HG02973 (cell line): ENCODE measurements around the gene TEX30.

Experiments
- ATAC-seq: cut with Tn5 transposase; IDR thresholded peaks from one replicate; pipeline ENCODE4 v1.9.1; 2021; ENCODE audit warnings: moderate library complexity; ENCODE audit not compliant: unreplicated experiment

TEX30 gene

DNA sequence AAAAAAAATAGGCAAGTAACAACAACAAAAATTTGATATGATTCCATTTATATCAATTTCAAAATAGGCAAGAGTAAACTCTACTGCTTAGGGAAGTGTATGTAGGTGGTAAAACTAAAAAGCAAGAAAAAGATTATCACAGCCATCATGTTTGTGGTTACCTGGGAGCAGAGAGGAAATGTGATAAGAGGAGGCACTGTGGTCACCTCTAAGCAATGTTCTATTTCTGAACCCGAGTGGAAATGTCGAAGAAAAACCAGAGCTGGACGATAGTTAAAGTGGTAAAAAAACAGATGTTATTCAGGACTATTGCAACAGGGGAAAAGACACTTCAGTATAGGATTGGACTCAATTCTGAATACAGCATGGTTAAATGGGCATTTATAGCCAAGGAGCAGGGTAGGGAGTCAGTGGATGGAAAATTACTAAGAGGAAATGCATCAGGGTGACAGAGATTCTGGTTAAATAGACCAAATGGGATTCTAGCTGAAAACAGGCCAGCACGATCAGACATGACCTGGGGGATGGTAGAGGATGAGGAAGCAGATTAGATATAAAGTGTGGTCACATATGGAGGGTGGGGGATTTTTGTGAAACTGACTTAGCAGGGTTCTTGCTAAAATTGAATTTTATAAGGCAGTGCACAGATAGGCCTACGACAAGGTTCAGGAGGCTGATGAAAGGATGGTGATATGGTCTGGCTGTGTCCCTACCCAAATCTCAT, 6.0 kb upstream of the TEX30 start:
- no peak for ATAC-seq

- ATAC-seq, result no peak
These were observed 4.2 kb upstream of the TEX30 start for GRCh38 chr13:102777736-102778135.

- no peak for ATAC-seq
These were observed 2.7 kb upstream of the TEX30 start for GRCh38 chr13:102776271-102776670.

DNA sequence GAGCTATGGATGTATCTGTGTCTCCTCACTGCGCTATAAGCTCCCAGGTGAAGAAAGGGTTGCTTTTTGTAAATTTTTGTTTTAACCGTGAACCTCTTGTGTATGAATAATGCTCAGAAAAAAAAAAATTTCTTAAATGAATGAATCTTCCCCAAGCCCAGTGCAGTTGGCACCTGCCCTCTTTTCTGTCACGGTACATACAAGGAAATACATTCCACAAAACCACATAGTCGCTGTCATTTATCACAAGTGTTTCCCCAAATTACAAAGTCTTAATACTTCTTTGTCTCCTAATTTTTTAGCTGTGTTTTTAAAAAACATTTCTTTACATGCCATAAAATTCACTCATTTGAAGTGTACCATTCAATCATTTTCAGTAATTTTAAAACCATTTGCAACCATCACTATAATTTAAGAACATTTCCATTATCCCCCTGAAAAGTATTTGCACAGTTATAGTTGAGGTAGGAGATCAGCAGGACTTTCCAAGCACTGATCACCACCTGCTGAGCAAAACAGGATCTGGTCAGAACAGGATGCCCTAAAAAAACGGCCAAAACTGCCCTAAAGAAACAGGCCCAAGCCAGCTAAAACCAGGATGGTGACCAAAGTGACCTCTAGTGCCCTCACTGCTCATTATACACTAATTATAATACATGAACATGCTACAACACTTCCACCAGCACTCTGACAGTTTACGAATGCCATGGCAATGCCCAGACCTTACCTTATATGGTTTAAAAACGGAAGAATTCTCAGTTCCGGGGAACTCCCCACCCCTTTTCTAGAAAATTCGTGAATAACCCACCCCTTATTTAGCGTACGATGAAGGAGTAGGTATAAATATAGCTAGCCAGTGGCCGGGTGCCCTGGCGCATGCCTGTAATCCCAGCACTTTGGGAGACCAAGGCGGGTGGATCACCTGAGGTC, 1.3 kb upstream of the TEX30 start:
- no peak for ATAC-seq

DNA sequence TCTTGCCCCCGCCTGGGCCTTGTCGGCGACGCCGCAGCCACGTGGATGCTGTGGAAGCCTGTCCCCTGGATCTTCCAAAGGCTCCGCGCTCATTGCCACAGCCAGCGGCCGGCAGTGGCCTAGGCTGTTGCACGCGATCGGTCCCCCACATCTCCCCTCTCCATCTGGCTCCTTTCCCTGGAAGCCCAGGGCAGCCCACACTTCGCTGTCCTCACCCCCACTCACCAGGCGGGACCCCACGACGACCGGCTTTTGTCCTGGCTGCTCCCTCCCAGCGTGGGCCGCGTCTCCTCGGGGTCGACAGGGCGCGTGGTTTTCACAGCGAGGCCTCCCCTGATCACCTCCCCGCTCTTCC, 605 bp upstream of the TEX30 start:
- ATAC-seq, result no peak

DNA sequence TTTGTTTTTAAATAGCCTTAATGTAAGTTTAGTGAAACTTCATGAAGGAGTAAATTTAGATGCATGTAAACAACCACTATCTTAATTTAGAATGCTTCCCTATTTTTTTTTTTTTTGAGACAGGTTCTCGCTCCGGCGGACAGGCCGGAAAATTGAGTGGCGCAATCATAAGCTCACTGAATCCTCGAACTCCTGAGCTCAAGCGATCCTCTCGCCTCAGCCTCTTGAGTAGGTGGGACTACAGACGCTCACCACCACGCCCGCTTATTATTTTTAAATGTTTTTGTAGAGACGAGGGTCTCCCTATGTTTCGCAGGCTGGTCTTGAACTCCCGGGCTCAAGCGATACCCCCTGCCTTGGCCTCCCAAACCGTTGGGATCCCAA, 1.6 kb downstream of the TEX30 start:
- ATAC-seq, result no peak

GRCh38 chr13:102771298-102772041, 2.1 kb downstream of the TEX30 start:
- ATAC-seq, result no peak

DNA sequence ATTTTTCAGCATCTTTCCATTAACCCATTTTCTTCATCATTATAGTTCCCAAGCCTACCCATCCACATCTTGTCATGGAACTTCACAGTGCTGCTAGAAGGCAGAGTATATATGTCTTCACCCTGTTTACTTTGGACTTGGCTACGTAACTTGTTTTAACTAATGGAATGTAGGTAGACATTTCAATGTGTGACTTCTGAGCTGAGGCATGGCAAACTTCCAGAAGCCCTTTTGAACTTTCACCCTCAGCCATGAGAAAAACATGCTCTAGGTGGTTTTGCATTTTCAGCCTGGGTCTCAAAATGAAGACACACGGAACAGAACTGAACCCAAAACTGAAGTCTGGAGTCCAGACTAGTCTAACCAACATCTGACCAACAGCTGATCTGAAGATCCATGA, 3.2 kb downstream of the TEX30 start:
- ATAC-seq, result no peak

- ATAC-seq, result no peak
These were observed 3.9 kb downstream of the TEX30 start for GRCh38 chr13:102769679-102770078.

GRCh38 chr13:102768909-102769308, 4.7 kb downstream of the TEX30 start:
- no peak for ATAC-seq

- ATAC-seq, result no peak
These were observed 9.8 kb downstream of the TEX30 start for GRCh38 chr13:102763741-102764140.

- ATAC-seq, result no peak
These were observed 12.5 kb downstream of the TEX30 start for GRCh38 chr13:102761071-102761470.

DNA sequence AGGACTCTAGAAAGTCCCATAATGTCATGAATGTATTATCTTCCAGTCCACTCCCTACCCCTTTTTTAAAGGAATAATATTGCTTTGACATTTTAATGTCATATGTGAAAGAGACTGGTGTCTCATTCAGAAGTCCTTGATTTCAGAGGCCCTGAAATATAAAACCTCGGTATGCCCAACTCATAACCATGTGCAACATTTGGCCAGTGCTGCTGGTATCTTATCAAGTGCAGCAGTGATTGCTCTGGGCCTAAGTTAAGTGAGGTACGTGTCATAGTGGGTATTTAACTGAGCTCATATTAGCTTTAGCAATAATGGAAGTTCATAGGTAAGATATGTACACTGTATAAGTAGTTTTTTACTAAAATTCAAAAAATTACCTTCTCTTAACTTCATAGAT, 14.7 kb downstream of the TEX30 start:
- no peak for ATAC-seq

GRCh38 chr13:102757006-102757405, 16.6 kb downstream of the TEX30 start:
- no peak for ATAC-seq

- ATAC-seq, result no peak
These were observed 21.7 kb downstream of the TEX30 start for GRCh38 chr13:102751886-102752285.

DNA sequence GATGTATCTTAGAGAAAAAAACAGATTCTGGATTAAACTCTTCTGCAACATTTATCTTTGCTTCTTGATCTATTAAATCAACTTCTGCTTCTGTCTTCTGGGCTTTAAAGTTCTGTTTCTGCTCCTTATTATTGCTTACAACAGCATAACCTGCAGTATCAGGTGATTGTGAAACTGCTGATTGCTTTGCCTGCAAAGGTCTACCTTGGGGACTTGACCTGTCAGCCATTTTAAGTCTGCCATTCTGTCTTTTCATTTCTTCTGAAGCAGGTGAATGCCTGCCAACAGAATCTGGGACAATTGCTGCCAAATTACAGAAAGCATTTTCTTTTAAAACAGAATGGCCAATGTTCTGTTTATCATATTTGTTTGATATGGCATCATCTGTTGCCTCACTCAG, 31.1 kb downstream of the TEX30 start:
- ATAC-seq, result no peak

DNA sequence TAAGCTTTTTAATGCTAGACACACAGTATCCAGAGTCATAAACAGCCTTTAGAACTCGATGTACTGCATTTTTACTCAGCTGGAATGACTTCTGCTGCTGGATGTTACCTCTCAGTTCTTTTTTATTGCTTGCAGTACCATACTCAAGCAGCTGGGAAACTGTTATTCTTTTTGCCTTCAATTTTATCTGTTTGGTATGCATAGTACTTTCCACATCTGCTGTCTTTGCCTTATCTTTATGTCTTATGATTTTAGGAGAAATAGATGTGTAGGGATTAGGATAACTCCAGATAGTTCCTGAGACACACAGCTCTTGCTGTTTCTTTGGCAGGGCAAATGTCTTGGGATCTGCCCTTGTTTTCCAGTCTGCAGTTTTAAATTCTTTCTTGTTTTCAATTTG, 31.5 kb downstream of the TEX30 start:
- ATAC-seq, result no peak

- ATAC-seq, result no peak
These were observed 43.9 kb downstream of the TEX30 start for GRCh38 chr13:102729560-102730270.

DNA sequence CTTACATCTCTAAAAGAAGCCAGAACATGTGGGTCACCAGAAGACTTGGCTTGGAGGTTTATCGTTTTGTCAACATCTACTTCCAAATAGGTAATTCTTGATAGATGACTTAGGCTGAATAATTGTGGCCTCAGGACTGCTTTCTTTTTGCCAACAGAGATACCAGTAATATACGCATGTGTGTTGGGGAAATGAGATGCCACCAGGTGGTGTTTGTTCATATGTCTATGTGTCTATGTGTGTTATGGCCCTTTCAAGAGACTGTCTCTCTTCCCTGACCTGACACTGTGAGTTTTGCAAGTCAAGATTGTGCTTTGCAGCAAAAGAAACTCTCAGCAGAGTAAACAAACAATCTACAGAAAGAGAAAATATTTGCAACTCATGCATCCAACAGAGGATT, 47.2 kb downstream of the TEX30 start:
- ATAC-seq, result no peak

GRCh38 chr13:102724923-102725322, 48.7 kb downstream of the TEX30 start:
- ATAC-seq, result no peak

DNA sequence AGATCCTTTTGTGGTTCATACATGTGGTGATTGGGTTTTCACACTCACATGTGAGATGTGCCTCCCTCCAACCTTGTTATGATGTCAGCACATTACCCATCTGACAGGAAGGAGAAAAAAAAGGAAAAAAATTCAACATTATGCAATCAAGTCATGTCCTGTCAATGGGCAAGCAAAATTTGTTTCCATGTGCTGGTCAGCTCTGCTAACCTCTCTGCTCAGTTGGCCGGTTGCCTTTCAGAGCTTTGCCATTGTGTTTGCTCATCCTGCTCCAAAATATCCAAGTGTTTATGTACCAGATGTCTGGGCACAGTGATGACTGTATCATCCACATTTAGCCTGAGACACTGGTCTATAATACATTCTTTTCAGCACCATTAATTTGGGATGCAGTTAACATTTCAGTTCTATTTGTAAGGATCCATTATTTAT, 51.8 kb downstream of the TEX30 start:
- ATAC-seq, result no peak
